ENCODE results near the gene STXBP5.

The STXBP5 gene

DNA sequence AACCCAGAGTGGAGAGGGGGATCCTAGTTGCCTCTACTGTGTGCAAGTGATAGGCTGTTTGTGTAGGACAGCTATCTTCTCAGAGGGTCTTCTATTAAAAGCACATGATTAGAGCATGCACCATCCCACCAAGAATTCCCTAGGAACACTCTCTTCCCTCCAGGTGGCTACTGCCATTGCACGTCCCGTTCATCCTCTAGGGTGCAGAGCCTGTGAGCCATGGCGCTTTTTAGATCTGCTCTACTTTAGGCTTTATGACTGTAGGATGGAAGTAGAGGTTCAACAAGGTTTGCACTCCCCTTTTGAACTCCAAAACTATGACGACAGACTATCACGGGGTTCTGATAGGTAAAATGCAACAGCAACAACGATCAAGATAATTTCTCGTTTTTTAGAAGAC is 213.7 kb downstream of the STXBP5 start:
- no peak for TF ChIP-seq CTCF (conservative IDR thresholded peaks at IDR 0.05; ENCODE audit: low read depth, low read length)
- DNase-seq (ENCODE audit: low read depth): no peak
- H3K4me3 ChIP-seq (ENCODE audit: low read length): no peak overlapping the region

- no peak for DNase-seq (ENCODE audit: low read depth)
- TF ChIP-seq CTCF (conservative IDR thresholded peaks at IDR 0.05; ENCODE audit: low read depth, low read length): no peak
- no peak overlapping the region for H3K4me3 ChIP-seq (ENCODE audit: low read length)
These were observed 214.3 kb downstream of the STXBP5 start for GRCh38 chr6:147418523-147418922.

DNA sequence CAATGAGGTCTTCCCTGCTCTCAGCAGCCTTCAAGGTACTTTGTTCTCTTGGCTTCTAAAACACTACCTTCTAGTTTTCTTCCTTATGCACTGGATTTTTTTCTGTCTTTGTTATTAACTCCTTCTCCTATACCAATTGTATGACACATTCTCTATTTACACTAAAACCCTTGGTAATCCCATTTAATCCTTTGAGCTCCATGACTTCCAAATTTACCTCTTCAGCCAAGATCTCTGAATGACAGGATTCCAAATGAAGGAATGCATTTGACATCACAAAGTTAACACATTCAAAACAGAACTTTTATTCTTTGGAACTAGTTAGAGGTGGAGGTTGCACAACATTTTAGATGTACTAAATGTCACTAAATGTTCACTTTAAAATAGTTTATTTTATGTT is 217.7 kb downstream of the STXBP5 start:
- DNase-seq (ENCODE audit: low read depth): peak; percentile 81
- no peak for TF ChIP-seq CTCF (conservative IDR thresholded peaks at IDR 0.05; ENCODE audit: low read depth, low read length)
- H3K4me3 ChIP-seq (ENCODE audit: low read length): no peak overlapping the region

- TF ChIP-seq CTCF (conservative IDR thresholded peaks at IDR 0.05; ENCODE audit: low read depth, low read length): no peak
- DNase-seq (ENCODE audit: low read depth): no peak
- no peak overlapping the region for H3K4me3 ChIP-seq (ENCODE audit: low read length)
These were observed 218.9 kb downstream of the STXBP5 start for GRCh38 chr6:147423111-147423510.

DNA sequence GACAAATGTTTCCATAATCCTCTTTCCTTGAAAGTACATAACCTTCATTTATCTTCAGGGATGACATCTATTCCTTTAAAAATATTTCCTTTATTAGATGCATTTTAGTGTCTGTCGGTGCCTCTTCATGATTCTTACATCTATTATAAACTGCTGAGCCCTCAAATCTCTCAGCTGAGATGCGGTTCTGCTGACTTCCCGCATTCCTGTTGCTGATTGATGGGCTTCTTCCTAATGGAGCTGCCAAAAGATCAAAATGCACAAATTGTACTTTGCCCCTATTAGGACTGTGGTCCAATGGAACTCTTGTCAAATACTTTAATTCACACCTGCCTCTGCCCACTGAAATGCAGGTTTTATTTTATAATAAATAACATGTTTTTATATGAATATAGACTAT is 225.6 kb downstream of the STXBP5 start:
- DNase-seq (ENCODE audit: low read depth): no peak
- TF ChIP-seq CTCF (conservative IDR thresholded peaks at IDR 0.05; ENCODE audit: low read depth, low read length): no peak
- H3K4me3 ChIP-seq (ENCODE audit: low read length): no peak overlapping the region

DNA sequence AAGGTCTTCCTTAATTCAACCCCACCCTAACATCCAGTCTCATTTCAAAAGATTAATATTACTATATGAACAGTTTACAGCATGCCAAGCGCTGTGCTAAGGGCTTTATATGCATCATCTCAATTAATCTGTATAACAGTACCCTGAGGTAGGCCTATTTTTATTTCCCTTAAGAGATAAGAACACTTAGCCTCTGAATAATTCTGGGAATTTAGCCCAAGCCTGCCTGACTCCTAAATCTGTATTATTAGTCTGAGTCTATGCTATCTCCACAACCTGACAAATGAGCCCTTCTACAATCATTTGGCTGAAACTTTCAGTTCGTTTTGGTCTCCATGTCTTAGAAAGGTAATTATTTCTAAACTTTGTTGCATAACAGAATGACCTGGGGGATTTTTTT is 226.6 kb downstream of the STXBP5 start:
- TF ChIP-seq CTCF (conservative IDR thresholded peaks at IDR 0.05; ENCODE audit: low read depth, low read length): no peak
- DNase-seq (ENCODE audit: low read depth): no peak
- no peak overlapping the region for H3K4me3 ChIP-seq (ENCODE audit: low read length)

DNA sequence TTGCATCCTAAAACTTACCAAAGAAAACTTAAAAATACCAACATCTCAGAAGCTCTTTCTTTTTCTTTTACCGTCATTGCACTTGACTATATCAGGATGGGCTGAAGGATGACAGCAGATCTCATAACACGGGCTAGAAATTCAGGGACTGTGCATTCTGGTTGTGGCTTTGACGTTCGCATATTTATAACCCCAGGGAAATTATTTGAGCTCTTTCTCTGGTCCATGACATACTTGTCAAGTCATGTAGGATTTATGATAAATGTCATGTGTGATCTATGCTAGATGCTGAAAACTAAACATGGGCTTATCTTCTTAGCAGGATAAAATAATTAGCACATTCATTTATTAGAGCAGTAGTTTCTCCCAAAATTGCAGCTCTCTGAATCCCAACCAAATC is 229.9 kb downstream of the STXBP5 start:
- no peak overlapping the region for H3K4me3 ChIP-seq (ENCODE audit: low read length)
- DNase-seq (ENCODE audit: low read depth): no peak
- no peak for TF ChIP-seq CTCF (conservative IDR thresholded peaks at IDR 0.05; ENCODE audit: low read depth, low read length)
